NCI-H345 treated with DMSO at 0.1 percent for 48 hours (cell line): ENCODE results near the gene SH3PXD2A.

Experiments
- DNase-seq: peaks from one replicate; lab custom pipeline; 2025; ENCODE audit not compliant: unreplicated experiment; lab: John Stamatoyannopoulos, UW

SH3PXD2A gene

GRCh38 chr10:103756277-103756869 is 99.0 kb downstream of the SH3PXD2A start:
- DNase-seq = no peak

GRCh38 chr10:103752680-103753248 is 102.6 kb downstream of the SH3PXD2A start:
- DNase-seq = no peak

GRCh38 chr10:103751667-103752290 is 103.6 kb downstream of the SH3PXD2A start:
- DNase-seq = no peak

GRCh38 chr10:103750836-103751235 is 104.5 kb downstream of the SH3PXD2A start:
- DNase-seq = no peak

GRCh38 chr10:103749779-103750178 is 105.6 kb downstream of the SH3PXD2A start:
- no peak for DNase-seq

GRCh38 chr10:103748020-103748419 is 107.4 kb downstream of the SH3PXD2A start:
- DNase-seq = no peak

- DNase-seq = no peak
Observed at GRCh38 chr10:103747193-103747865, 108.0 kb downstream of the SH3PXD2A start.

- no peak for DNase-seq
Observed at GRCh38 chr10:103746598-103746997, 108.8 kb downstream of the SH3PXD2A start.

GRCh38 chr10:103745341-103746247 is 109.8 kb downstream of the SH3PXD2A start:
- no peak for DNase-seq

GRCh38 chr10:103742824-103743223 is 112.6 kb downstream of the SH3PXD2A start:
- DNase-seq = no peak

- no peak for DNase-seq
Observed at GRCh38 chr10:103740611-103741010, 114.8 kb downstream of the SH3PXD2A start.

- no peak for DNase-seq
Observed at GRCh38 chr10:103739039-103739764, 116.2 kb downstream of the SH3PXD2A start.

- DNase-seq = no peak
Observed at GRCh38 chr10:103737735-103738367, 117.5 kb downstream of the SH3PXD2A start.

- DNase-seq = no peak
Observed at GRCh38 chr10:103736763-103737162, 118.6 kb downstream of the SH3PXD2A start.

GRCh38 chr10:103736044-103736443 is 119.3 kb downstream of the SH3PXD2A start:
- DNase-seq = no peak

GRCh38 chr10:103734731-103735130 is 120.6 kb downstream of the SH3PXD2A start:
- DNase-seq = no peak

GRCh38 chr10:103733045-103733419 is 122.3 kb downstream of the SH3PXD2A start:
- no peak for DNase-seq

GRCh38 chr10:103732339-103733044 is 122.9 kb downstream of the SH3PXD2A start:
- no peak for DNase-seq

- no peak for DNase-seq
Observed at GRCh38 chr10:103731609-103732270, 123.6 kb downstream of the SH3PXD2A start.
